GM21619 (cell line): ENCODE measurements around the gene KATNAL1.

Experiments used
- ATAC-seq: cut with Tn5 transposase; IDR thresholded peaks from one replicate; pipeline ENCODE4 v1.9.1; 2021; ENCODE audit not compliant: unreplicated experiment

The KATNAL1 gene

GRCh38 chr13:30307194-30307970, at the start of gene KATNAL1:
KATNAL1 (minus strand) TSS chr13:30307551; CDS start chr13:30283777, 23,774 bp downstream.
- peak; percentile 42 for ATAC-seq

DNA sequence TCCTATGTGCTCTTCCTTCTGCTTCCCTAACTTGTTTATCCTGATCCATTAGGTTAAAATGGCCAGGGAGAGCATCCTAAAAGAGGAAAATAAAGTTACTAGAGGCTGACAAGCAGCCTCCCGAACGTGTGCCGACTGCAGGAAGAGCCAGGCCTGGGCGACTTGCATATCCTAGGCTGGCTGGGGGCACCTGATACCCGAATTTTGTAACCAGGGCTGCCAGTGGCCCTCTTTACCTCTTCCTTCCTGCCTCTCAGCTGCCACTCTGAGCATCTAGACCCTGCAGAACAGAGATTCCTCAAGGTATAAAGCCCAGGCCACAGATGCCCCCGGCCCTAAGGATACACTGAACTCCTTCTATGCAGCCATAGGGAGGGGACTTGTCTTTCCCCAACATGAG, 48.5 kb upstream of the KATNAL1 start:
- ATAC-seq, result no peak

- no peak for ATAC-seq
Observed at GRCh38 chr13:30355384-30355699, 48.0 kb upstream of the KATNAL1 start.

GRCh38 chr13:30354493-30355383, 47.4 kb upstream of the KATNAL1 start:
- ATAC-seq, result no peak

DNA sequence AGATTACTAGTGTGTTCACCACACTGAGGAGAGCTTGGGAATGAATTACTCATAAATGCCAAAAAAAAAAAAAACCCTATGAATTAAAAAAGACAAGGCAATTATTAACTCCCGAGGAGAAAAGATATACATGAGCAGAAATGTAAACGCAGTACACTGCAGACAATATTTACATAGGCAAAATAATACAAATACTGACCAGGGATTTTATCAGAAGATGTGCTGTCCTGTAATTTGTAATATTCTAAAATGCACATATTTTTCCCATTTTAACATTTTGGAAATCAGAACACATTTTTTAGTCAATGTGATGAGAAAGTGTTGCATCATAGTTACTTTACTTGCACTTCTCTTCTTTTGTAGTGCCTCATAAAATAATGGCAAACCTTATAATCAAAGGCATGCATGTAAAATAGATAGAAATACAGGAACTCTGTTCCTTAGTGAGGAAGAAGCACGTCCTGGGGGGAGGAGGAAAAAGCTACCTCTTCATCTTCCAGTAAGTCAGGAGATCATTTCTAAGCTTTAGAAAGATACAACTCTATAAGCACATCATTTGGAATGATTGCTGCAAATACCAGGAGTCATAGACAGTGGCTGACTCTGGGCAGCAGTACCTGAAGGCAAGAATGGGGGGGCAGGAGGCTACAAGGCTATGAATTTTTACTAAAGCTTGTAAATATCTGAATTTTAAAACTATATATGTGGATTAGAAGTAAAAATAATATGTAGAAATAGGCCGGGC, 46.3 kb upstream of the KATNAL1 start:
- no peak for ATAC-seq

DNA sequence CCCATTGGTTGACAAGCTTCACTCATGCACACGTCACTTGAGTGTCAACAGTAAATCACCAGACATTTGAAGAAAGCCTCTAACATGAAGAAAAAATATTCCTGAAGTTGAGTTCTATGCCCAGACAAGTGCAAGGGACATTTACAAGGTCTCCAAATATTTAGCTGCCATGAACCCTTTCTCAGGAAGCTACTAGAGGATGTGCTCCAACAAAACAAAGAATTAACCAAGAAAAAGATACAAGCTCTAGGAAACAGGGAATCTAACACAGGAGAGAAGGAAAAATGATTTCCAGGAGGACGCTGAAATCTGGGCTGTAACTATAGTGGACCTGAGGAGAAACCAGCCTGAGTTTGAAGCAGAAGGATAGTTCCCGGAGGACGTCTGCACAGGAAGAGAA, 45.7 kb upstream of the KATNAL1 start:
- no peak for ATAC-seq

GRCh38 chr13:30352121-30352520, 44.8 kb upstream of the KATNAL1 start:
- ATAC-seq, result no peak

- peak; percentile 40 for ATAC-seq
Observed at GRCh38 chr13:30346789-30347167, 39.4 kb upstream of the KATNAL1 start.

- ATAC-seq, result peak; percentile 58
Observed at GRCh38 chr13:30346153-30346788, 38.9 kb upstream of the KATNAL1 start.

DNA sequence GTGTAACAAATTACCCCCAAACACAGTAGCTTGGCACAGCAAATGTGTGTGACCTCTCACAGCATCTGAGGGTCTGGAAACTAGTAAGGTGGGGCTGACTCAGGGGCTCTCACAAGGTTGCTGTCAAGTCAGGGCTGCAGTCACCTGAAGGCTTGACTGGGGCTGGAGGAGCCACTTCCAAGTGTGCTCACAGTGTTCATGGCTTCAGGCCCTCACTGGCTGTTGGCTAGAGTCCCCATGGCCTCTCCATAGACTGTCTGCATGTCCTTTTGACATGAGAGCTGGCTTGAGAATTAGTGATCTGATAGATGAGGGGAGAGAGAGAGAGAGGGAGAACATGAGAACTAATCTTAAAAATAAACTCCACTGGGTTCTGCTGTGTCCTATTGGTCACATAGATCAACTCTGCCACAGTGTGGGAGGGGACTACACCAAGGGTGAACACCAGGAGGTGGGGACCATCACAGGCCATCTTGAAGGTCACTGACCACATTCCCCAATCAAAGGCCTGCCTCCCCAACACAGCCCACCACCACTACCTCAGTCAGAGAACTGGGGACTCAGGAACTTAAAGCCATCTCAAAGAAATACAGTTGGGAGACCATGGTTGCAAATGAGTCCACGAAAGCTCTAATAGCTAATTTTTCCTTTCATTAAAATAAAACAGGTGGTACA, 38.2 kb upstream of the KATNAL1 start:
- no peak for ATAC-seq

DNA sequence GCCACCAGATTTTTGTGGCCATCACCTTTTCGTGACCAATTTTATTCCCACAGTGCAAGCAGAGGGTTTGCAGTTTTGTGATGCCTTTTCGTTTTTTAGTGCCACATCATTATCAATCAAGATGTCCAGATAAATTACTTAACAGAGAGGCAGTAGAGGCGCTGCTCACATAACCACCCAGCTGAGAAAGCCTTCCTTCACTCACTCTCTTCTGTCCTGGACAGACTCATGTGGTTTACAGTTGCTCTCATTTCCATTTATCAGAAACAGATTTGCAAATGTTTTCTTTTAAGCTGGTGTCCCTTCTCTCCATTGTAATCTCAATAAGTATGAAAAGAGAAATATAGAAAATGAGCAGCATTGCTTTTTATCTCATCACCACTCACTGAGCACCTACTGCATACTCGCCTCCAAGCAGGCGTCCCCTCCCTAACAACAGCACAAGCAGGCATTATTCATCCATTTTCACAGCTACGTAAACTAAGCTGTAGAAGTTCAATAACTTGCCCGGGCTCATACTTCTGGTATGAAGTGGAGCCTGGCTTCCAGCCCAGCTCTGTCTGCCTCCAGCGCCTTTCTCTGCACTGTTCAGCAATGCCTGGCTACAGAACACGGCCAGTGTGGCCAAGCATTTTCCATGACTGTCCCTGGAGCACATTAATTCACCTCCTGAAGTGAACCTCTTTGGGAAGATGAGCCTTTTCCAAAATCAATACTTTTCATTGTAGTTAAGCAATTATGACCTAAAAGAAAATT, 34.6 kb upstream of the KATNAL1 start:
- ATAC-seq, result no peak

DNA sequence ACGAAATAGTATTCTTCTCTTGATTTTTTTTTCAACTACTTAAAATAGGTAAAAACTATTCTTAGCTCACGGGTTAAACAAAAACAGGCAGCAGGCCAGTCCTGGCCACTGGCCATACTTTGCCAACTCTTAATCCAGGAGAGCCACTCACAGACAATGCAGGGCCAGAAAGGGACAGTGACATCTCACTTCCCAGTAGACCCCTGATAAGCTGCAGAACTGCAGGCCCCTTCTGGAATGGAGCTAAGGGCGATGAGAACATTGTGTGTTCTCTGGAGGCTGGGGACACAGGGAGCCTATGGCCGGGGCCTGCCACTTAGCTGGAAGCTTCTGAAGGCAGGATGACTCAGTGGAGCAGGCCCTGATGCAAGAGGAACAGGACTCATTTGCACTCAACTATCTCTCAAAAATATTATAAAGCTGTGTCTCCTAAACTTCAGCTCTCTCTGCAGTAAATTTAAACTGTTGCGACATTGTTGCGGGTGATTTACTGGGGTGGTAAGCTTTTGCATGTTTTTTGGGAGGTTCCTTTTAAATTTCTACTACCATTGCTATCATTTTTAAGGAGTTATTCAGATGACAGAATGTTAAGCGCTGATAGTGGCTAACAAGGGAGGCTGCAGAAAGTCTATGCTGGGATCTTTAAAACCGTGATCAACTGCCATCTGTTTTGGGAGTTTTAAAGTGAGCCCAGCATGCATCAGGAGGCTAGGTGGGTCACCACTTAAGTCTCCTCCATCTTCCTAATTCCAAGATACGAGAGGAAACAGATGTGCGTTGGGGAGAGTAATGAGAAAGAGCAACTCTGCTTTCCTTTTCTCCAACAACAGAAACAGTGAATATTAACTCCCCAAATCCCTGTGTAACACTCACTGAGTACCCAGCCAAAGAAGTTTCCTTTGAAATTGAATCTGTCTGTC, 33.2 kb upstream of the KATNAL1 start:
- no peak for ATAC-seq

DNA sequence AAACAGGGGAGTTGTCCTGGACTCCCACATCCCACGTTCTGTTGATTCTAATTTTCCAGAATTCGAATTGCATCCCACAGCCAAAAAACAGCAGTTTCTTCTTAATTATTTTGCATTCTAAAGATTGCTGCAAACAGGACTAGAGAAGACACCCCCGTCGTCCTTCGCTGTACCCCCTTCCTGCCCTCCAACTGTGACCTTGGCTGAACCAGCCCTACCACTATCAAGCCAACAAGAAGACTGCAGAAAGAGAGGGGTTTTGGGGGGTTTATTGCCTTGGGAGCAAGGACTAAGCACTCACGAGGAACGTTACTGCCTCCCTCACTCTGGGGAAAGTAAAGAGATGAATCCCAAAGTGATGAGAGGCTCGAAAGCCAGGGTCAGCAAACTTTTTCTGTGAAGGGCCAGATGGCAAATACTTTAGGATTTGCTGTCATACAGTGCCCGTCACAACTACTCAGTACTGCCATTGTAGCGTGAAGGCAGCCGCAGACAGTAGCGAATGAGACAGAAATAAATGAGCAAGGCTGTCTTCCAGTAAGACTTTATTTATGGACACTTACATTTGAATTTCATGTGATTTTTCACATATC, 32.5 kb upstream of the KATNAL1 start:
- no peak for ATAC-seq

DNA sequence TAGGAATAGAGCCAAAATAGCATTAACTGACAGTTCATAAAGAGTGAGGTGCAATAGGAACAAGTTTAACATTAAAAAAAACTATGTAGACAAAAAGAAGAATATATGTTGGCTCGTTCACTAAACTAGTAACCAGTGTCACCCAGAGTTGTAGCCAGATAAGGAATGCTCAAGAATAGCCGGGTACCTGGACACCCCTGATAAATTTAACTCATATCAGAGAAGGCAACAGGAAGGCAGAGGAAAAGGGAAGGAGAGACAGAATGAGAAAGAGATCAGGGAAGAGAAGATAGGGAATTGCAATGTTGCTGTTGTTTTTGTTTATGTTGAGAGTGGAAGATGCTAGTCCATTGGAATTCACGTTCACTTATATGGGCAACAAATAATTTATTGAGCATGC, 31.6 kb upstream of the KATNAL1 start:
- ATAC-seq, result no peak

DNA sequence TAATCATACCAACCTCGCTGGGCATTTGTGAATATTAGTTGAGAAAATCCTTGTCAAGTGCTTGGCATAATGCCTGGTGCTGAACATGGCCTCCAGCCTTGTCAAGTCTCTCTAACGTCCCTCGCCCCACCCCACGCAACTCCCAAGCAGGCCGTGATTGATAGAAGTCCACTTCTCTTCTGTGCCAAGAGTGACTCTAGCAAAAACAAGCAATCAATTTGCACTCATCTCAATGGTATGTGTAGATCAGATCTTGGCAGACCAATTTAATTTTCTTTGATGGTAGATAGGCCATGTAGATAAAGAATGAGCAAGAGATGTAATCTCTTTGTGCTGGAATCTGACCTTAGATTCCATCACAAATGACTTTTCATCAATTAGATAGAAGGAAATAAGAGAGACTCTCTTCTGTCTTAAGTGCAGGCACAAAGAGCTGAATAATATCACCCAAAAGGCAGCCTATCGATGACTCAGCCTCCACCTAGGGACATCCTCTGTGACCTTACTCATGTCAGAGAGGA, 31.0 kb upstream of the KATNAL1 start:
- no peak for ATAC-seq

DNA sequence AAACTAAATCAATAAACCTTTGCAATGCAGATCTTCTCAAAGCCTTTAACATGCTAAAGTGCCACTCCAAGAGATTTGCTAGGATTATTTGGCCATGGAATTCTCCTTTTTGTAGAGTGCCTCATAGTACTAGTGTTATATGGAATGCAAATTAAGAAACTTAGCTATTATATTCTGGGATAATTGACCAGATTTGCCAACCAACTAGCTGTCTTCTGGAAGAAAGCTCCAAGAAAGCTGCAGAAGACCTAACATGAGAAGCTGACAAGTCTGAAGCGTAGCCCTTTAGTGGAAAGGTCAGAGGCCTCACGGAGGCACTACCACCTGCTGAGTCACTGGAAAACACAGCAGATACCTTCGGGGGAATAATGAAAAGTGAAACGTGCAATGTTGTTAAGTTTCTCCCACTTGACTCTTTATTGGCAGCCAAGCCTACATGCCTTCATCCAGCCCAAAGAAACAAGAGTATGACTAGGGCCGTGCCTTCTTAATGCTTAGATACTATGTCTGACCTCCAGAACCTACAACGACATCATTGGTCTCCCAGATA, 29.8 kb upstream of the KATNAL1 start:
- no peak for ATAC-seq

GRCh38 chr13:30334663-30335386, 27.5 kb upstream of the KATNAL1 start:
- ATAC-seq, result no peak
